Measurements from ENCODE around the gene THBS1. TPM values are rescaled to one million over a fixed set of nuclear protein-coding genes. Genes with fewer than 3 reads are reported as not detected.

Gene THBS1
- total and polyA plus RNA-seq, 8 donors = 14.0 to 176 (median 56.4) TPM

- FAIRE-seq (no peak), ATAC-seq (no peak)
- WGBS, 2 donors = 60 to 87% methylated on average over 2 of the region's 2 CpGs
Measured at GRCh38 chr15:39613861-39614260, 33.0 kb downstream of the THBS1 start.

GRCh38 chr15:39616731-39617455 is 36.0 kb downstream of the THBS1 start:
- Histone ChIP-seq H3K4me3 (no peak overlapping the region), H3K4me1 (no peaks in the 10 kb centered on the region), H3K27me3 (no peaks in the 10 kb centered on the region), H3K9me3 (no peaks in the 10 kb centered on the region), H3K27ac (no peak overlapping the region), H3K36me3 (no peaks in the 10 kb centered on the region)
- ATAC-seq (no peak), DNase-seq (no peak), FAIRE-seq (no peak)
- WGBS, 2 donors = 68 to 81% methylated on average over 6 of the region's 6 CpGs
- TF ChIP-seq CTCF (IDR thresholded peaks at IDR 0.05) = no peak
- intact Hi-C loops (cut with DNase I) = no loop called here

More at GRCh38 chr15:39613861-39614260, 33.0 kb downstream of the THBS1 start:
- H3K36me3 ChIP-seq = no peaks in the 10 kb centered on the region
- no peaks in the 10 kb centered on the region for H3K27me3 ChIP-seq
- H3K9me3 ChIP-seq = peaks cover 0 to 4% (median 0%) of the 10 kb centered on the region in 4 donors
- no peaks in the 10 kb centered on the region for H3K4me1 ChIP-seq
- intact Hi-C loops (cut with DNase I) = no loop called here
- no peak overlapping the region for H3K27ac ChIP-seq
- no peak overlapping the region for H3K4me3 ChIP-seq
- no peak for TF ChIP-seq CTCF (IDR thresholded peaks at IDR 0.05)
- no peak for DNase-seq

- no peak overlapping the region for H3K27ac ChIP-seq
- H3K4me1 ChIP-seq = no peaks in the 10 kb centered on the region
- H3K27me3 ChIP-seq = no peaks in the 10 kb centered on the region
- 79 to 87% methylated on average over 3 of the region's 3 CpGs for WGBS, 2 donors
- DNase-seq (no peak), FAIRE-seq (no peak), ATAC-seq (no peak)
- intact Hi-C loops (cut with DNase I) = no loop called here
- no peaks in the 10 kb centered on the region for H3K36me3 ChIP-seq
- TF ChIP-seq CTCF (IDR thresholded peaks at IDR 0.05) = no peak
- H3K9me3 ChIP-seq = no peaks in the 10 kb centered on the region
- no peak overlapping the region for H3K4me3 ChIP-seq
Measured at GRCh38 chr15:39618063-39618823, 37.4 kb downstream of the THBS1 start.

GRCh38 chr15:39621210-39621609 is 40.3 kb downstream of the THBS1 start:
- Histone ChIP-seq H3K27me3 (no peaks in the 10 kb centered on the region), H3K27ac (no peak overlapping the region), H3K4me3 (no peak overlapping the region), H3K4me1 (no peaks in the 10 kb centered on the region), H3K9me3 (no peaks in the 10 kb centered on the region), H3K36me3 (no peaks in the 10 kb centered on the region)
- 79 to 100% methylated on average over 1 of the region's 1 CpG for WGBS, 2 donors
- no peak for ATAC-seq
- no peak for DNase-seq
- no peak for TF ChIP-seq CTCF (IDR thresholded peaks at IDR 0.05)
- intact Hi-C loops (cut with DNase I) = no loop called here
- FAIRE-seq = no peak

- FAIRE-seq = no peak
Measured at GRCh38 chr15:39621976-39622375, 41.1 kb downstream of the THBS1 start.

More at GRCh38 chr15:39621976-39622375, 41.1 kb downstream of the THBS1 start:
- H3K27me3 ChIP-seq = no peaks in the 10 kb centered on the region
- WGBS, 2 donors = 82 to 87% methylated on average over 1 of the region's 1 CpG
- H3K4me1 ChIP-seq = no peaks in the 10 kb centered on the region
- ATAC-seq = no peak
- no peak for TF ChIP-seq CTCF (IDR thresholded peaks at IDR 0.05)
- intact Hi-C loops (cut with DNase I) = no loop called here
- H3K36me3 ChIP-seq = no peaks in the 10 kb centered on the region
- DNase-seq = no peak
- H3K27ac ChIP-seq = no peak overlapping the region
- no peak overlapping the region for H3K4me3 ChIP-seq
- no peaks in the 10 kb centered on the region for H3K9me3 ChIP-seq
